ENCODE results near the gene HOGA1. TPM values are rescaled to one million over a fixed set of nuclear protein-coding genes. Genes with fewer than 3 reads are reported as not detected.

HOGA1 gene
- polyA plus RNA-seq, 1 donor (not counting 4 experiments of a cell fraction or from before 2014, with no cell fraction given): 1.0 TPM

DNA sequence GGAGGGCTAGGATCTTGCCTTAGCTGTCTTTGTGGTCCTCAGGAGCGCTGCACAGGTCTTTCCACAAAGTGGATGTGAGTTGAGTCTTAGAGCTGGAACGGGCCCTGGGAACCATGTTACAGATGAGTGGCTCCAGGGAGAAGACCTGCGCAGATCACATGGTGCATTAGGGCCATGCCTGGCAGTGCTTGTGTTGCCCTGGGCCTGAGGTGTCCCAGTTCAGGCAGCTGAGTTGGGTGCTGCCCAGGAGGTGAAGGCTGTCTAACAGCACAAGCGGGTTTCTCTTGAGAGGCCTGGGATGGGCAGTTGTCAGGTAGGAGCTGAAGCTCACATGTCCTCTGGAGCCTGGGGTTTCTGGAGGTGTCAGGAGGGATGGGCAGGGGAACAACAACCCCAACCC lies 45.4 kb upstream of the HOGA1 start:
- peaks cover 41% of the 10 kb centered on the region for H3K4me1 ChIP-seq (ENCODE audit: control insufficient read depth, extremely low read depth, insufficient read depth, low read length)
- H3K9me3 ChIP-seq (ENCODE audit: control insufficient read depth, low read depth, low read length): no peaks in the 10 kb centered on the region
- H3K27me3 ChIP-seq (ENCODE audit: control insufficient read depth, extremely low read depth, insufficient read depth, low read length): no peaks in the 10 kb centered on the region
- no peaks in the 10 kb centered on the region for H3K9me1 ChIP-seq (ENCODE audit: control insufficient read depth, extremely low read depth, insufficient read depth, low read length)
- TF ChIP-seq EZH2 (IDR thresholded peaks at IDR 0.05; ENCODE audit: low read length): no peak
- TF ChIP-seq, protein P1, sequence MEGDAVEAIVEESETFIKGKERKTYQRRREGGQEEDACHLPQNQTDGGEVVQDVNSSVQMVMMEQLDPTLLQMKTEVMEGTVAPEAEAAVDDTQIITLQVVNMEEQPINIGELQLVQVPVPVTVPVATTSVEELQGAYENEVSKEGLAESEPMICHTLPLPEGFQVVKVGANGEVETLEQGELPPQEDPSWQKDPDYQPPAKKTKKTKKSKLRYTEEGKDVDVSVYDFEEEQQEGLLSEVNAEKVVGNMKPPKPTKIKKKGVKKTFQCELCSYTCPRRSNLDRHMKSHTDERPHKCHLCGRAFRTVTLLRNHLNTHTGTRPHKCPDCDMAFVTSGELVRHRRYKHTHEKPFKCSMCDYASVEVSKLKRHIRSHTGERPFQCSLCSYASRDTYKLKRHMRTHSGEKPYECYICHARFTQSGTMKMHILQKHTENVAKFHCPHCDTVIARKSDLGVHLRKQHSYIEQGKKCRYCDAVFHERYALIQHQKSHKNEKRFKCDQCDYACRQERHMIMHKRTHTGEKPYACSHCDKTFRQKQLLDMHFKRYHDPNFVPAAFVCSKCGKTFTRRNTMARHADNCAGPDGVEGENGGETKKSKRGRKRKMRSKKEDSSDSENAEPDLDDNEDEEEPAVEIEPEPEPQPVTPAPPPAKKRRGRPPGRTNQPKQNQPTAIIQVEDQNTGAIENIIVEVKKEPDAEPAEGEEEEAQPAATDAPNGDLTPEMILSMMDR (optimal IDR thresholded peaks at IDR 0.05 in 1 of 3, IDR thresholded peaks at IDR 0.05 in 1 of 3, conservative IDR thresholded peaks at IDR 0.05 in 1 of 3; ENCODE audit: extremely low read depth in 1 of 3, insufficient read depth in 2 of 3, low read length in 3 of 3): no peak
- FAIRE-seq (no peak), DNase-seq (ENCODE audit: low read depth, low spot score) (no peak)
- peak overlapping the region; percentile 31 for H3K27ac ChIP-seq (ENCODE audit: control insufficient read depth, insufficient read depth, low read length)
- H3K36me3 ChIP-seq (ENCODE audit: control insufficient read depth in 2 of 2, extremely low read depth in 1 of 2, insufficient read depth in 2 of 2, low read length in 2 of 2): no peaks in the 10 kb centered on the region
- no peak overlapping the region for H3K9ac ChIP-seq (ENCODE audit: control insufficient read depth, extremely low read depth, insufficient read depth, low read length)
- H4K20me1 ChIP-seq (ENCODE audit: control insufficient read depth, extremely low read depth, insufficient read depth, low read length): no peaks in the 10 kb centered on the region
- H3K79me2 ChIP-seq (ENCODE audit: control insufficient read depth, insufficient read depth, low read length): peaks cover 12% of the 10 kb centered on the region
- peak overlapping the region; percentile 8 for H3K4me2 ChIP-seq (ENCODE audit: control insufficient read depth, extremely low read depth, insufficient read depth, low read depth, low read length)
- H2AFZ ChIP-seq (ENCODE audit: control insufficient read depth, low read length): no peak overlapping the region
- dilution Hi-C loops (cut with MboI; ENCODE audit: extremely low pct_ligation_motif_present, low sequenced_read_pairs): no loop called here
- H3K4me3 ChIP-seq (ENCODE audit: control insufficient read depth in 2 of 3, extremely low read depth in 1 of 3, insufficient read depth in 2 of 3, low read depth in 1 of 3, low read length in 3 of 3): no peak overlapping the region

DNA sequence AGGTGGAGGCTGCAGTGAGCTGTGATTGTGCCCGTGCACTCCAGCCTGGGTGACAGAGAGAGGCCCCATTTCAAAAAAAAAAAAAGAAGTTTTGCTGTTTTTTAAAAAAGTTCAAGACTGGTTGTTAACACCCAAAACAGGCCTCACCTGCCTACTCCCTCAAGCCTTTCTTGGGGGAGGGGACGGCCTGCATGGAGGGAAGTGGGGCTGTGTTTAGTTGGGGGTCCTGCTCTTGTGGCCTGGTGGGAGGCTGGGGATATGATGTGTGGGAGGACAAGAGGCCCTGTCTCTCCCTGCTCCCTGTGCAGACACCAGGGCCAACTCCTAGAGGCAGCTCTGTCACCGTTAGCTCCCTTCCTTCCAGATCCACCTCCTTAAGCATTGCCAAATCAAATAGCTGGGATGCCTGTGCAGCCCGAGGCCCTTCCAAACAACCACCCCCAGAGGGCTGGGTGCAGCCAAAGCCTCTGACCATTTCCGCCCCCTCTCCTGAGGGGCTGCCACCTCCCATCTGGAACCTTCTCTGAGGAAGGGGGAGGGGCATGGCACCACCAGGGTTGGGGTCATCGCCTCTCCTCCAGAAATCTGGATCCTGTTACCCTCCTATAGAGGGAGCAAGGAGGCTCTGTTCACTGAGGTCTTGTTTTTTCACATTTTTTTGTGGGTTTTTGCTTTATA lies 44.5 kb upstream of the HOGA1 start:
- peak; percentile 59 for FAIRE-seq
- H2AFZ ChIP-seq (ENCODE audit: control insufficient read depth, low read length): no peak overlapping the region
- peak overlapping the region; percentile 16 for H3K4me2 ChIP-seq (ENCODE audit: control insufficient read depth, extremely low read depth, insufficient read depth, low read depth, low read length)
- H3K27ac ChIP-seq (ENCODE audit: control insufficient read depth, insufficient read depth, low read length): no peak overlapping the region
- no peak overlapping the region for H3K9ac ChIP-seq (ENCODE audit: control insufficient read depth, extremely low read depth, insufficient read depth, low read length)
- H3K36me3 ChIP-seq (ENCODE audit: control insufficient read depth in 2 of 2, extremely low read depth in 1 of 2, insufficient read depth in 2 of 2, low read length in 2 of 2): no peaks in the 10 kb centered on the region
- H3K79me2 ChIP-seq (ENCODE audit: control insufficient read depth, insufficient read depth, low read length): peaks cover 12% of the 10 kb centered on the region
- no peak overlapping the region for H3K4me3 ChIP-seq (ENCODE audit: control insufficient read depth in 2 of 3, extremely low read depth in 1 of 3, insufficient read depth in 2 of 3, low read depth in 1 of 3, low read length in 3 of 3)
- dilution Hi-C loops (cut with MboI; ENCODE audit: extremely low pct_ligation_motif_present, low sequenced_read_pairs): no loop called here
- H4K20me1 ChIP-seq (ENCODE audit: control insufficient read depth, extremely low read depth, insufficient read depth, low read length): no peaks in the 10 kb centered on the region
- no peak for DNase-seq (ENCODE audit: low read depth, low spot score)
- TF ChIP-seq EZH2 (IDR thresholded peaks at IDR 0.05; ENCODE audit: low read length): no peak
- TF ChIP-seq, protein P1 (optimal IDR thresholded peaks at IDR 0.05 in 1 of 3, IDR thresholded peaks at IDR 0.05 in 1 of 3, conservative IDR thresholded peaks at IDR 0.05 in 1 of 3; ENCODE audit: extremely low read depth in 1 of 3, insufficient read depth in 2 of 3, low read length in 3 of 3): peak; percentile 5 to 27 (median 19)
- no peaks in the 10 kb centered on the region for H3K9me3 ChIP-seq (ENCODE audit: control insufficient read depth, low read depth, low read length)
- H3K9me1 ChIP-seq (ENCODE audit: control insufficient read depth, extremely low read depth, insufficient read depth, low read length): no peaks in the 10 kb centered on the region
- H3K4me1 ChIP-seq (ENCODE audit: control insufficient read depth, extremely low read depth, insufficient read depth, low read length): peaks cover 48% of the 10 kb centered on the region
- no peaks in the 10 kb centered on the region for H3K27me3 ChIP-seq (ENCODE audit: control insufficient read depth, extremely low read depth, insufficient read depth, low read length)

Measured in keratinocyte (primary cell).